ENCODE data around the gene TNNC2. TPM values are rescaled to one million over a fixed set of nuclear protein-coding genes. Genes with fewer than 3 reads are reported as not detected.
A peak's percentile ranks its signal among the peaks of the same experiment; 100 is the strongest.

TNNC2 gene
- total and polyA plus RNA-seq, 2 donors from 2014 or later, result 1.9 TPM; not detected in 1

GRCh38 chr20:45848969-45849582, 22.0 kb upstream of the TNNC2 start:
- FAIRE-seq, result no peak

GRCh38 chr20:45848421-45848820, 21.3 kb upstream of the TNNC2 start:
- no peak for TF ChIP-seq CTCF (IDR thresholded peaks at IDR 0.05; ENCODE audit: borderline replicate concordance, extremely low read depth, insufficient read depth)

More at GRCh38 chr20:45848969-45849582, 22.0 kb upstream of the TNNC2 start:
- DNase-seq, result peak in 1 of 5 donors; percentile 26
- H3K36me3 ChIP-seq (ENCODE audit: control insufficient read depth in 2 of 3, insufficient read depth in 3 of 3, low read length in 3 of 3), result peaks cover 2 to 17% (median 15%) of the 10 kb centered on the region in 3 donors
- no peak overlapping the region for H3K4me3 ChIP-seq (ENCODE audit: low read length in 3 of 3)
- intact Hi-C loops (cut with DNase I), result no loop called here
- TF ChIP-seq CTCF (IDR thresholded peaks at IDR 0.05; ENCODE audit: borderline replicate concordance, extremely low read depth, insufficient read depth), result no peak
- no peak overlapping the region for H3K27ac ChIP-seq (ENCODE audit: low read depth in 2 of 2, low read length in 2 of 2)
- peaks cover 0 to 4% (median 0%) of the 10 kb centered on the region in 3 donors for H3K4me1 ChIP-seq (ENCODE audit: control insufficient read depth in 2 of 3, insufficient read depth in 2 of 3, low read depth in 1 of 3, low read length in 3 of 3)
- H3K9ac ChIP-seq (ENCODE audit: low read length in 3 of 3), result no peak overlapping the region
- H3K27me3 ChIP-seq (ENCODE audit: control insufficient read depth, insufficient read depth, low read length), result no peaks in the 10 kb centered on the region
- no peaks in the 10 kb centered on the region for H3K9me3 ChIP-seq (ENCODE audit: control insufficient read depth in 2 of 3, insufficient read depth in 1 of 3, low read length in 3 of 3)

GRCh38 chr20:45845452-45845851, 18.3 kb upstream of the TNNC2 start:
- DNase-seq, result no peak
- peaks cover 2 to 38% (median 18%) of the 10 kb centered on the region in 3 donors for H3K36me3 ChIP-seq (ENCODE audit: control insufficient read depth in 2 of 3, insufficient read depth in 3 of 3, low read length in 3 of 3)
- no peaks in the 10 kb centered on the region for H3K27me3 ChIP-seq (ENCODE audit: control insufficient read depth, insufficient read depth, low read length)
- peaks cover 0 to 3% (median 0%) of the 10 kb centered on the region in 3 donors for H3K4me1 ChIP-seq (ENCODE audit: control insufficient read depth in 2 of 3, insufficient read depth in 2 of 3, low read depth in 1 of 3, low read length in 3 of 3)
- FAIRE-seq, result no peak
- intact Hi-C loops (cut with DNase I), result no loop called here
- no peak overlapping the region for H3K27ac ChIP-seq (ENCODE audit: low read depth in 2 of 2, low read length in 2 of 2)
- TF ChIP-seq CTCF (IDR thresholded peaks at IDR 0.05; ENCODE audit: borderline replicate concordance, extremely low read depth, insufficient read depth), result no peak
- H3K4me3 ChIP-seq (ENCODE audit: low read length in 3 of 3), result no peak overlapping the region
- H3K9me3 ChIP-seq (ENCODE audit: control insufficient read depth in 2 of 3, insufficient read depth in 1 of 3, low read length in 3 of 3), result no peaks in the 10 kb centered on the region
- no peak overlapping the region for H3K9ac ChIP-seq (ENCODE audit: low read length in 3 of 3)

More at GRCh38 chr20:45848421-45848820, 21.3 kb upstream of the TNNC2 start:
- intact Hi-C loops (cut with DNase I), result no loop called here
- Histone ChIP-seq H3K27me3 (ENCODE audit: control insufficient read depth, insufficient read depth, low read length) (no peaks in the 10 kb centered on the region), H3K4me1 (ENCODE audit: control insufficient read depth in 2 of 3, insufficient read depth in 2 of 3, low read depth in 1 of 3, low read length in 3 of 3) (peaks cover 0 to 4% (median 0%) of the 10 kb centered on the region in 3 donors), H3K36me3 (ENCODE audit: control insufficient read depth in 2 of 3, insufficient read depth in 3 of 3, low read length in 3 of 3) (peaks cover 2 to 24% (median 18%) of the 10 kb centered on the region in 3 donors), H3K27ac (ENCODE audit: low read depth in 2 of 2, low read length in 2 of 2) (no peak overlapping the region), H3K4me3 (ENCODE audit: low read length in 3 of 3) (no peak overlapping the region), H3K9ac (ENCODE audit: low read length in 3 of 3) (no peak overlapping the region), H3K9me3 (ENCODE audit: control insufficient read depth in 2 of 3, insufficient read depth in 1 of 3, low read length in 3 of 3) (no peaks in the 10 kb centered on the region)
- DNase-seq (peak in 1 of 5 donors; percentile 43), FAIRE-seq (no peak)

Data from kidney (tissue), 14 donors.